HepG2 (cell line): ENCODE data around the gene IL22RA1. TPM values are rescaled to one million over a fixed set of nuclear protein-coding genes. Genes with fewer than 3 reads are reported as not detected.

Source experiments
- CBFB ChIP-seq: sonication (generic); formaldehyde crosslinking; IDR thresholded peaks from 2 replicates; pipeline ENCODE4 v1.4.0; 2020; ENCODE audit warnings: missing genetic modification reagents
- HDAC1 ChIP-seq: sonication (generic); formaldehyde crosslinking; IDR thresholded peaks from 2 replicates; pipeline ENCODE4 v1.5.1; 2020; ENCODE audit warnings: mild to moderate bottlenecking, missing genetic modification reagents
- KAT8 ChIP-seq: IDR thresholded peaks from 2 replicates; pipeline ENCODE4 v1.6.1; 2016; ENCODE audit warnings: missing genetic modification reagents, missing compliant biosample characterization
- NFE2 ChIP-seq: sonication (generic); formaldehyde crosslinking; IDR thresholded peaks from 2 replicates; pipeline ENCODE4 v1.4.0; 2020; ENCODE audit warnings: missing genetic modification reagents
- SATB2 ChIP-seq: sonication (generic); formaldehyde crosslinking; IDR thresholded peaks from 2 replicates; pipeline ENCODE4 v1.5.0; 2020; ENCODE audit warnings: missing genetic modification reagents
- SMAD9 ChIP-seq: sonication (generic); formaldehyde crosslinking; IDR thresholded peaks from 2 replicates; pipeline ENCODE4 v1.5.1; 2020; ENCODE audit warnings: mild to moderate bottlenecking, missing genetic modification reagents
- ZNF30 ChIP-seq: sonication (generic); formaldehyde crosslinking; IDR thresholded peaks from 2 replicates; pipeline ENCODE4 v1.5.0; 2020; ENCODE audit warnings: mild to moderate bottlenecking, missing genetic modification reagents
- ZNF468 ChIP-seq: sonication (generic); formaldehyde crosslinking; IDR thresholded peaks from 2 replicates; pipeline ENCODE4 v1.8.0; 2022; ENCODE audit warnings: mild to moderate bottlenecking, moderate library complexity, missing genetic modification reagents
- polyA plus RNA-seq, 8 experiments: library from polyadenylated mRNA; depleted of rRNA in 3 of 8; stranded (reverse) in 7 of 8; unstranded in 1 of 8; fragments of >200 nt; fragmentation: Illumina TruSeq in 4 of 8; extraction: Trizol in 4 of 8; gene quantifications; 2 replicates each; pipeline versions ENCODE4 v1.2.1 to v1.2.3, GENCODE V29; 2011 to 2016; ENCODE audit warnings: low read depth in 4 of 8, missing spikeins in 1 of 8, mixed read lengths in 1 of 8; ENCODE audit not compliant: insufficient read depth in 1 of 8
- total RNA-seq, 5 experiments: library from RNA; depleted of rRNA; stranded (reverse); fragments of >200 nt; fragmentation: Illumina TruSeq; extraction: Trizol; gene quantifications; 2 replicates each; pipeline ENCODE4 v1.2.3, GENCODE V29; 2016; ENCODE audit warnings: low read depth in 1 of 5
- TF ChIP-seq, protein P1 (sequence below): sonication (generic); formaldehyde crosslinking; IDR thresholded peaks from 2 replicates; pipeline ENCODE4 v1.4.0; 2020; ENCODE audit warnings: mild to moderate bottlenecking, missing genetic modification reagents
- TF ChIP-seq, protein P2 (sequence below): sonication (generic); formaldehyde crosslinking; IDR thresholded peaks from 2 replicates; pipeline ENCODE4 v1.4.0; 2020; ENCODE audit warnings: mild to moderate bottlenecking, missing genetic modification reagents

The IL22RA1 gene
- total and polyA plus RNA-seq, 2 of the 13 experiments (the other 11 are each of a cell fraction or from before 2014, with no cell fraction given) = 4.4 to 10.2 TPM

DNA sequence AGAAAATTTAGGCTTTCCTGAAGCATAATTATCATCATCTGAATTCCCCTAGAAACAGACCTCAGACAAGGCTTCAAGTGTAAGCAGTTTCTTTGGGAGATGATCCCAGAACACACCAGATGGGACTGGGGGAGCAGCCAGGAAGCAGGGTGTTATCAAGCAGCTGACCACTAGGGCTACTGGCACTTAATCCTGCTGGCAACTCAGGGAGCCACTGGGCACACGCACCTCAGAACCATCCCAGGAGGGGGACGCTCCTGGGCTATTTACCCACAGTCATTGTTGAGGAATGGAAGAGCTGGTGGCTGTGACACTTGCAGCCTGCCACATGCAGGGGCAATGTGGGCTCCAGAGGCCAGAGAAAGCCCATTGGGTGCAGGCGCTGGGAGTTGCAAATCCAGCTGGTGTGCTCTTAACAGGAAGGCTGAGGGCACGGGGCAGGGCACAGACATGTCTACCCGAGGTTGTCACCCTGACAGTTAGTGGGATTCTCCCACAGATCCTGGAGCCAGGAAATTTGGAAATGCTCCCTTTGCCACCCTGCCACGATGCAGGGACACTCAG lies 15.1 kb upstream of the IL22RA1 start (continued):
- TF ChIP-seq, protein P1, sequence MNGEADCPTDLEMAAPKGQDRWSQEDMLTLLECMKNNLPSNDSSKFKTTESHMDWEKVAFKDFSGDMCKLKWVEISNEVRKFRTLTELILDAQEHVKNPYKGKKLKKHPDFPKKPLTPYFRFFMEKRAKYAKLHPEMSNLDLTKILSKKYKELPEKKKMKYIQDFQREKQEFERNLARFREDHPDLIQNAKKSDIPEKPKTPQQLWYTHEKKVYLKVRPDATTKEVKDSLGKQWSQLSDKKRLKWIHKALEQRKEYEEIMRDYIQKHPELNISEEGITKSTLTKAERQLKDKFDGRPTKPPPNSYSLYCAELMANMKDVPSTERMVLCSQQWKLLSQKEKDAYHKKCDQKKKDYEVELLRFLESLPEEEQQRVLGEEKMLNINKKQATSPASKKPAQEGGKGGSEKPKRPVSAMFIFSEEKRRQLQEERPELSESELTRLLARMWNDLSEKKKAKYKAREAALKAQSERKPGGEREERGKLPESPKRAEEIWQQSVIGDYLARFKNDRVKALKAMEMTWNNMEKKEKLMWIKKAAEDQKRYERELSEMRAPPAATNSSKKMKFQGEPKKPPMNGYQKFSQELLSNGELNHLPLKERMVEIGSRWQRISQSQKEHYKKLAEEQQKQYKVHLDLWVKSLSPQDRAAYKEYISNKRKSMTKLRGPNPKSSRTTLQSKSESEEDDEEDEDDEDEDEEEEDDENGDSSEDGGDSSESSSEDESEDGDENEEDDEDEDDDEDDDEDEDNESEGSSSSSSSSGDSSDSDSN (CRISPR knock-in tag) = no peak
- no peak for TF ChIP-seq ZNF30
- TF ChIP-seq, protein P2, sequence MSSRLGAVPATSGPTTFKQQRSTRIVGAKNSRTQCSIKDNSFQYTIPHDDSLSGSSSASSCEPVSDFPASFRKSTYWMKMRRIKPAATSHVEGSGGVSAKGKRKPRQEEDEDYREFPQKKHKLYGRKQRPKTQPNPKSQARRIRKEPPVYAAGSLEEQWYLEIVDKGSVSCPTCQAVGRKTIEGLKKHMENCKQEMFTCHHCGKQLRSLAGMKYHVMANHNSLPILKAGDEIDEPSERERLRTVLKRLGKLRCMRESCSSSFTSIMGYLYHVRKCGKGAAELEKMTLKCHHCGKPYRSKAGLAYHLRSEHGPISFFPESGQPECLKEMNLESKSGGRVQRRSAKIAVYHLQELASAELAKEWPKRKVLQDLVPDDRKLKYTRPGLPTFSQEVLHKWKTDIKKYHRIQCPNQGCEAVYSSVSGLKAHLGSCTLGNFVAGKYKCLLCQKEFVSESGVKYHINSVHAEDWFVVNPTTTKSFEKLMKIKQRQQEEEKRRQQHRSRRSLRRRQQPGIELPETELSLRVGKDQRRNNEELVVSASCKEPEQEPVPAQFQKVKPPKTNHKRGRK (CRISPR knock-in tag) = no peak
- no peak for TF ChIP-seq SATB2 (CRISPR knock-in tag)
- no peak for TF ChIP-seq HDAC1
- TF ChIP-seq NFE2 (CRISPR knock-in tag) = no peak
- TF ChIP-seq KAT8 = no peak
- TF ChIP-seq ZNF468 (CRISPR knock-in tag) = no peak
- no peak for TF ChIP-seq CBFB (CRISPR knock-in tag)
- TF ChIP-seq SMAD9 (CRISPR knock-in tag) = no peak
